A673 (cell line): ENCODE data around the gene URAD. TPM values are rescaled to one million over a fixed set of nuclear protein-coding genes. Genes with fewer than 3 reads are reported as not detected.

Source experiments
- BruUV-seq: library from RNA; stranded (reverse); fragments of 400-500 nt; replicated peaks from 2 replicates; lab custom pipeline; 2021; lab: Mats Ljungman, UMichigan
- CTCF ChIA-PET: fragments of 300-600 bp; sonication (Branson Sonifier 250); formaldehyde crosslinking; loops from one replicate; lab custom pipeline; 2022; ENCODE audit warnings: antibody characterized with exemption; lab: Charles Lee
- POLR2A ChIA-PET: fragments of 300-600 bp; sonication (Branson Sonifier 250); formaldehyde crosslinking; loops from one replicate; lab custom pipeline; 2022; ENCODE audit warnings: antibody characterized with exemption; ENCODE audit not compliant: low non-redundant PET; lab: Charles Lee
- DNase-seq: peaks from one replicate; pipeline ENCODE4 v3.0.0-alpha.2; 2015; ENCODE audit warnings: low spot score
- H3K27ac ChIP-seq: fragments of 200-600 bp; sonication (generic); 2 replicates; pipeline ENCODE4 v1.5.1; 2016; ENCODE audit warnings: mixed run types, low read depth, mild to moderate bottlenecking, mixed read lengths, antibody characterized with exemption, low read length; ENCODE audit not compliant: poor library complexity, severe bottlenecking
- H3K27me3 ChIP-seq: fragments of 200-600 bp; sonication (generic); replicated peaks from 2 replicates; pipeline ENCODE4 v1.6.1; 2017; ENCODE audit warnings: mixed run types, low read depth, mild to moderate bottlenecking, mixed read lengths, antibody characterized with exemption, low read length; ENCODE audit not compliant: insufficient read depth, poor library complexity
- H3K36me3 ChIP-seq: fragments of 200-600 bp; sonication (generic); 2 replicates; pipeline ENCODE4 v1.6.1; 2016; ENCODE audit warnings: mixed run types, mild to moderate bottlenecking, mixed read lengths, antibody characterized with exemption, low read length; ENCODE audit not compliant: insufficient read depth, poor library complexity, severe bottlenecking
- H3K4me1 ChIP-seq: fragments of 200-600 bp; sonication (generic); 2 replicates; pipeline ENCODE4 v1.6.1; 2017; ENCODE audit warnings: mixed run types, mild to moderate bottlenecking, mixed read lengths, antibody characterized with exemption, low read length; ENCODE audit not compliant: insufficient read depth, poor library complexity, severe bottlenecking
- H3K4me3 ChIP-seq: fragments of 200-600 bp; sonication (generic); 2 replicates; pipeline ENCODE4 v1.5.1; 2016; ENCODE audit warnings: low read depth, mixed run types, mild to moderate bottlenecking, mixed read lengths, low read length; ENCODE audit not compliant: poor library complexity, severe bottlenecking
- H3K9me3 ChIP-seq: fragments of 200-600 bp; sonication (generic); 2 replicates; pipeline ENCODE4 v1.6.1; 2016; ENCODE audit warnings: mixed run types, low read depth, mild to moderate bottlenecking, mixed read lengths, antibody characterized with exemption, low read length; ENCODE audit not compliant: poor library complexity, severe bottlenecking
- CTCF ChIP-seq: fragments of 300-800, 200-600 bp; sonication (generic); conservative IDR thresholded peaks from 2 replicates; pipeline ENCODE4 v1.5.1; 2017; ENCODE audit warnings: low read depth, mild to moderate bottlenecking, antibody characterized with exemption, low read length, moderate library complexity, mixed read lengths
- EZH2 ChIP-seq: fragments of 200-600 bp; sonication (generic); IDR thresholded peaks from 2 replicates; pipeline ENCODE4 v1.6.1; 2017; ENCODE audit warnings: borderline replicate concordance, low read depth, mild to moderate bottlenecking, mixed read lengths, antibody characterized with exemption, low read length; ENCODE audit not compliant: poor library complexity, severe bottlenecking
- intact Hi-C: fragments of 100-400 bp; cut with micrococcal nuclease; formaldehyde crosslinking; loops from one replicate; pipeline ENCODE4 v1.10.0; 2022; ENCODE audit not compliant: unreplicated experiment
- total RNA-seq: library from RNA; stranded (reverse); gene quantifications from 2 replicates; pipeline ENCODE4 v1.2.3, GENCODE V29; 2021

URAD gene
- total RNA-seq, 1 experiment from 2014 or later = not detected

- Histone ChIP-seq H3K4me3 (no peak overlapping the region), H3K27me3 (no peaks in the 10 kb centered on the region), H3K9me3 (no peaks in the 10 kb centered on the region), H3K4me1 (no peaks in the 10 kb centered on the region), H3K27ac (no peak overlapping the region), H3K36me3 (no peaks in the 10 kb centered on the region)
- CTCF ChIA-PET = no interaction called here
- no peak for TF ChIP-seq CTCF
- no peak for TF ChIP-seq EZH2
- POLR2A ChIA-PET = no interaction called here
- intact Hi-C loops = no loop called here
- no peak for DNase-seq
- no TSS peak for BruUV-seq
These were observed 42.9 kb upstream of the URAD start for GRCh38 chr13:28031220-28031895.

- TF ChIP-seq CTCF (no peak), EZH2 (no peak)
- H3K4me1 ChIP-seq = no peaks in the 10 kb centered on the region
- no TSS peak for BruUV-seq
- DNase-seq = no peak
- H3K36me3 ChIP-seq = no peaks in the 10 kb centered on the region
- H3K27ac ChIP-seq = no peak overlapping the region
- H3K27me3 ChIP-seq = no peaks in the 10 kb centered on the region
- H3K4me3 ChIP-seq = no peak overlapping the region
- intact Hi-C loops = no loop called here
- ChIA-PET CTCF (no interaction called here), POLR2A (no interaction called here)
- H3K9me3 ChIP-seq = no peaks in the 10 kb centered on the region
These were observed 39.3 kb upstream of the URAD start for GRCh38 chr13:28027607-28028364.

GRCh38 chr13:28027071-28027470 is 38.6 kb upstream of the URAD start:
- ChIA-PET POLR2A (no interaction called here), CTCF (no interaction called here)
- Histone ChIP-seq H3K36me3 (no peaks in the 10 kb centered on the region), H3K4me3 (no peak overlapping the region), H3K9me3 (no peaks in the 10 kb centered on the region), H3K27me3 (no peaks in the 10 kb centered on the region), H3K4me1 (no peaks in the 10 kb centered on the region), H3K27ac (no peak overlapping the region)
- no TSS peak for BruUV-seq
- intact Hi-C loops = no loop called here
- no peak for DNase-seq
- TF ChIP-seq CTCF (no peak), EZH2 (no peak)
